ENCODE measurements around the gene SYNPO.

The SYNPO gene

DNA sequence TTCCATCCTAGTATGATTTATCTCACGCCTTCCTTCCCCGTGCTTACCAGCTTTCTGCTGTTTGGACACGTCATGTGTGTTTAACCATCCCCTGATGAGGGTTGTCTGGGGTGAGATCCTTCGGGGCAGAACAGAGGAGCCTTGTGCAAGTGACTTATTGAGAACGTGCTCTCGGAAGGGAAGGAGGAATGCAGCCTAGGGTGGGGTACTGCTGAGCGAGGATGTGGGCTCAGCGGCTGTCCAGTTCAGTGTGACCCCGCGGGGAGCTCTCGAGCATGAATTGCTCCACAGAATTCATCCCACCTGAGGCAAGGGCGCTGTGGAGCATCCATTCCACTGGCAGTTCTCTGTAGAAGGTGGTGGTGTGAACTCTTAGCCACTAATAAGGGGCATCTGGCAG lies 24.6 kb downstream of the SYNPO start:
- Histone ChIP-seq H3K27ac (ENCODE audit: low read depth, low read length) (no peak overlapping the region), H3K36me3 (ENCODE audit: control insufficient read depth, low read length) (no peaks in the 10 kb centered on the region), H3K4me2 (ENCODE audit: low read length) (no peak overlapping the region), H3K4me1 (ENCODE audit: control insufficient read depth, low read length) (no peaks in the 10 kb centered on the region), H3K4me3 (ENCODE audit: low read length) (no peak overlapping the region), H3K27me3 (ENCODE audit: control insufficient read depth, low read length) (peaks cover 20% of the 10 kb centered on the region), H3K9me3 (ENCODE audit: control insufficient read depth, insufficient read depth, low read length) (no peaks in the 10 kb centered on the region), H3F3A (ENCODE audit: control insufficient read depth, insufficient read depth) (no peaks in the 10 kb centered on the region), H3K9me2 (replicated peaks; ENCODE audit: control insufficient read depth, low read length) (no peaks in the 10 kb centered on the region), H3K79me2 (ENCODE audit: control insufficient read depth, low read length) (no peaks in the 10 kb centered on the region), H4K20me1 (ENCODE audit: control insufficient read depth, insufficient read depth, low read depth, low read length) (no peaks in the 10 kb centered on the region)
- TF ChIP-seq EZH2phosphoT487 (IDR thresholded peaks at IDR 0.05; ENCODE audit: borderline replicate concordance, low read length) = no peak
- TF ChIP-seq, protein P1, sequence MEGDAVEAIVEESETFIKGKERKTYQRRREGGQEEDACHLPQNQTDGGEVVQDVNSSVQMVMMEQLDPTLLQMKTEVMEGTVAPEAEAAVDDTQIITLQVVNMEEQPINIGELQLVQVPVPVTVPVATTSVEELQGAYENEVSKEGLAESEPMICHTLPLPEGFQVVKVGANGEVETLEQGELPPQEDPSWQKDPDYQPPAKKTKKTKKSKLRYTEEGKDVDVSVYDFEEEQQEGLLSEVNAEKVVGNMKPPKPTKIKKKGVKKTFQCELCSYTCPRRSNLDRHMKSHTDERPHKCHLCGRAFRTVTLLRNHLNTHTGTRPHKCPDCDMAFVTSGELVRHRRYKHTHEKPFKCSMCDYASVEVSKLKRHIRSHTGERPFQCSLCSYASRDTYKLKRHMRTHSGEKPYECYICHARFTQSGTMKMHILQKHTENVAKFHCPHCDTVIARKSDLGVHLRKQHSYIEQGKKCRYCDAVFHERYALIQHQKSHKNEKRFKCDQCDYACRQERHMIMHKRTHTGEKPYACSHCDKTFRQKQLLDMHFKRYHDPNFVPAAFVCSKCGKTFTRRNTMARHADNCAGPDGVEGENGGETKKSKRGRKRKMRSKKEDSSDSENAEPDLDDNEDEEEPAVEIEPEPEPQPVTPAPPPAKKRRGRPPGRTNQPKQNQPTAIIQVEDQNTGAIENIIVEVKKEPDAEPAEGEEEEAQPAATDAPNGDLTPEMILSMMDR (IDR thresholded peaks at IDR 0.05; ENCODE audit: low read depth, low read length, poor library complexity, severe bottlenecking) = no peak

DNA sequence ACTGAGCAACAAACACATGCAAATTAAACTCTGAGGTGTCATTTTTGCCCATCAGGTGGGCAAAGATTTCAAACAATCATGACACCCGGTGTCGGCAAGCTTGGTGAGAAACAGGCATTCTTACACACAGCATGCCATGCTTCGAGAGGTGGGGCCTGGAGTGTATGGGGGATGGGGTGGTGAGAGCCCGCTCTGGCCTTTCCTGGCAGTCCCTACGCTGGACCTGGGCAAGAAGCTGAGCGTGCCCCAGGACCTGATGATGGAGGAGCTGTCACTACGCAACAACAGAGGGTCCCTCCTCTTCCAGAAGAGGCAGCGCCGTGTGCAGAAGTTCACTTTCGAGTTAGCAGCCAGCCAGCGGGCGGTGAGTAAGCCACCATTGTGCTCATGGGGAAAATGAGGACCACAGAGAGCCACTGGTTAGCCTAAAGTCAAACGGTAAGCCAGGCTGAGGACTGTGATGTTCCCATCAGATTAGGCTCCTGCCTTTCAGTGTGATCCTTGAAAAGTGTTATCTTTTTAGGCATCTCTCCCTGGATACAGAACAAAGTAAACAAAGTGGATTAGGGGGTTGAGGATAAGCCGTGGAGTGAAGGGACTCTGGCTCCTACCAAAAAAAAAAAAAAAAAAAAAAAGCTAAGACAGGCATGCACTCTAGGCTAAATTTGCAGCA lies 30.0 kb downstream of the SYNPO start:
- no peaks in the 10 kb centered on the region for H3K4me1 ChIP-seq (ENCODE audit: control insufficient read depth, low read length)
- H3K27me3 ChIP-seq (ENCODE audit: control insufficient read depth, low read length) = peaks cover 44% of the 10 kb centered on the region
- TF ChIP-seq EZH2phosphoT487 (IDR thresholded peaks at IDR 0.05; ENCODE audit: borderline replicate concordance, low read length) = no peak
- TF ChIP-seq, protein P1 (IDR thresholded peaks at IDR 0.05; ENCODE audit: low read depth, low read length, poor library complexity, severe bottlenecking) = no peak
- no peaks in the 10 kb centered on the region for H3F3A ChIP-seq (ENCODE audit: control insufficient read depth, insufficient read depth)
- no peaks in the 10 kb centered on the region for H4K20me1 ChIP-seq (ENCODE audit: control insufficient read depth, insufficient read depth, low read depth, low read length)
- no peak overlapping the region for H3K4me3 ChIP-seq (ENCODE audit: low read length)
- H3K9me3 ChIP-seq (ENCODE audit: control insufficient read depth, insufficient read depth, low read length) = no peaks in the 10 kb centered on the region
- no peak overlapping the region for H3K4me2 ChIP-seq (ENCODE audit: low read length)
- H3K27ac ChIP-seq (ENCODE audit: low read depth, low read length) = no peak overlapping the region
- no peaks in the 10 kb centered on the region for H3K9me2 ChIP-seq (replicated peaks; ENCODE audit: control insufficient read depth, low read length)
- no peaks in the 10 kb centered on the region for H3K36me3 ChIP-seq (ENCODE audit: control insufficient read depth, low read length)
- no peaks in the 10 kb centered on the region for H3K79me2 ChIP-seq (ENCODE audit: control insufficient read depth, low read length)

DNA sequence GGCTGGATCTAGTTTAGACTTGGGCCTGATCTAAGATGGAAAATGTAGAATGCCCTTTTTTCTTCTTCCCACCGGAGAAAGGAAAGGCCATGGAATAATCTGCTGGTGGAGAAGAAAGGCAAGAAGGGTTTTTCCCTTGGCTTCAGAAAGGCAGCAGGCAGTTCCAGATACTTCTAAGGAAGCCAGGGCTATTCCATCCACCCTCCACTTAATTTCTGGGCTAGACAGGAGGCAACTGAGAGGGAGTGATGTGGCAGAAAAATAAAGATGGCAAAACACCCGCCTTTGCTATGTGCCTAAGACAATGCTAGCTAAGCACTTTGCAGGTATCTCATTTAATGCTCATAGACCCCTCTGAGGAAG lies 30.5 kb downstream of the SYNPO start:
- Histone ChIP-seq H3K4me2 (ENCODE audit: low read length) (no peak overlapping the region), H3K36me3 (ENCODE audit: control insufficient read depth, low read length) (no peaks in the 10 kb centered on the region), H3K9me3 (ENCODE audit: control insufficient read depth, insufficient read depth, low read length) (no peaks in the 10 kb centered on the region), H3K4me1 (ENCODE audit: control insufficient read depth, low read length) (no peaks in the 10 kb centered on the region), H4K20me1 (ENCODE audit: control insufficient read depth, insufficient read depth, low read depth, low read length) (no peaks in the 10 kb centered on the region), H3F3A (ENCODE audit: control insufficient read depth, insufficient read depth) (no peaks in the 10 kb centered on the region), H3K79me2 (ENCODE audit: control insufficient read depth, low read length) (no peaks in the 10 kb centered on the region), H3K9me2 (replicated peaks; ENCODE audit: control insufficient read depth, low read length) (no peaks in the 10 kb centered on the region), H3K4me3 (ENCODE audit: low read length) (no peak overlapping the region), H3K27me3 (ENCODE audit: control insufficient read depth, low read length) (peaks cover 44% of the 10 kb centered on the region), H3K27ac (ENCODE audit: low read depth, low read length) (no peak overlapping the region)
- TF ChIP-seq, protein P1 (IDR thresholded peaks at IDR 0.05; ENCODE audit: low read depth, low read length, poor library complexity, severe bottlenecking) = no peak
- no peak; the same call in 1 of the 2 replicates for TF ChIP-seq EZH2phosphoT487 (IDR thresholded peaks at IDR 0.05; ENCODE audit: borderline replicate concordance, low read length)

All from DOHH2 (cell line).